IPS-11a (cell line): Measurements from ENCODE around the gene RBM47.

Experiments used
- H3K4me3 ChIP-seq: one replicate; pipeline ENCODE4 v1.5.1; 2013; ENCODE audit warnings: low read depth, low read length, control low read depth

Gene RBM47

DNA sequence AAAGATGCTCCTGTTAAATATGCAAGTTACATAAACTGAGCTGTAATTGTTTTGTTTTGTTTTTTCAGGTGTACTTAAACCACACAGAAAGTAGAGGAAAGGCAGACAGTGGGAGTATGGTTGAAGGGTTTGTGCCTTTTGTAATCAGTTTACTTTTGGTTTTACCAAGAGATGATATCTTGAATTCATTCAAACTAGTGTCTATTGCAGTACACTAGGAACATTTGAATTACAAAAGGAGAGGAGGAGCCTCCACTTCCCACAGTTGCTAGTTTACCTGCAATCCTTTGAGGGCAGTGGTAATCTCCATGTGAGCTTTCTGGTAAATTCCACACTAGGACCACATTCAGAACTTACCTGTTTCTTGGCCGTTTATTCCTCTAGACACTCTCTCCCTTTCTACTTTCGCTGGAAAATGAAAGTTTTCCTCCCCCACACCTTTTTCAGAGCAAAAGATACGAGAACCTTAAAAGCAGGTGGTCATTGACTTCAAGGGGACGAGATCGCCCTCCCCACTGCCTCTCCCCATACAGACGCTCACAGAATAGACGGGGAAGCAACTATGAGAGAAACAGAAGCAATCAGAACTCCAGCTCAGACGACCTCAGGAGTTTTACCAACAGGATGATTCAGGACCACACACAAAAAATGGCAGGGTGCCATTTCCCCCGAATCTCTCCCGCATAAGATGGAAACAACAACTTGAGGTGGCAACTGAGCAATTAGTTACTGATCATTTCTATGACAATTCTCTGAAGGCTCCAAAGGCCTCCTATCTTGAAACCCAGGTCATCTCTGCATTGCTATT is 3.3 kb downstream of the RBM47 start:
- no peak overlapping the region for H3K4me3 ChIP-seq

DNA sequence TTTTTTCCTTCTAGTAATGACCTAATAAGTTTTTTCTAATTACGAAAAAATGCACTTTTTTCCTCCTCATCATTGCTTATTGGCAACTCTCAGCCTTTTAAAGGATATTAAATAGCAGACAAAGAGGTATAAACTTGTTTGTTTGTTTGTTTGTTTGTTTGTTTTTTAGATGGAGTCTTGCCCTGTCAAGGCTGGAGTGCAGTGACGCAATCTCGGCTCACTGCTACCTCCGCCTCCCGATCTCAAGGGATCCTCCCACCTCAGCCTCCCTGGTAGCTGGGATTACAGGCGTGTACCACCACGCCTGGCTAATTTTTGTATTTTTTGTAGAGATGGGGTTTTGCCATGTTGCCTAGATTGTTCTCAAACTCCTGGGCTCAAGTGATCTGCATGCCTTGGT is 6.0 kb downstream of the RBM47 start:
- H3K4me3 ChIP-seq, result no peak overlapping the region

- no peak overlapping the region for H3K4me3 ChIP-seq
Measured at GRCh38 chr4:40622913-40623312, 6.8 kb downstream of the RBM47 start.

DNA sequence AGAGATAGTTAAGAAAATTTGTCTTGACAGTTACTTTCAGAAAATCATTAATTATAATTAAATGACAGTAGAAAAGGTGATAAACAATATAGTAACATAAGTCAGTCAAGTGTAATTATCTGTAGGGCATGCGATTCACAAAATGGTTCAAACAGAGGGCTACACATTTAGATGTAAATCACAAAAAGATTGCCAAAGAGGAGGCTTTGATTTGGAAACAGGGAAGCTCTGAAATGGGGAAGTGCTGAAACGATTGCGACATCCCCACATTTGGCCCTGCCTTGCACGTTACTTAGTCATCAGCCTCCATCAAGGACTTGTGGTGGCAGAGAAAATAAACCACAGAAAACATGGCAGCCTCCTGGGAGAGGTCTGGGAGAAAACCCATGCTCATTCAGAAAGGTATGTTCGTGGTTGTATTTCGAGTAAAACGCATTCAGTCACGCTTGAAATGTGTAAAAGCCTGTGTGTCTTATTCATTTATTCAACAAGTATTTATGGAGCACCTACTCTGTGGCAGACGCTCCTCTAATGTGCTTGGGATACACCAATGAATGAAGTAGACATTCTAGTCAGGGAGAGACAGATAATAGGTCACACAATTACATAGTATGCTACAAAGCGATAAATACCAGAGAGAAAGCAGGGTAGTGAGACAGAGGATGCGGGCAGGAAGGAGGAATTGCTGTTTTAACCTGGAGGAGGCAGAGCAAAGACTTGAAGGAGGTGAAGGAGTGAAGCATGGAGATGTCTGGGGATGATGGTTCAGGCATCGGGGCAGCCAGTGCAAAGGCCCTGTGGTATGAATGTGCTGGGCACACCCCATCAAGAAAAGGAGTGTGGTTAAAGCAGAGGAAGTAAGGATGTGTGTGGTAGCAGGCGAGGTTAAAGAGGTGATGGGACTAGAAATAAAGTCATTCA is 7.8 kb downstream of the RBM47 start:
- no peak overlapping the region for H3K4me3 ChIP-seq

GRCh38 chr4:40621229-40621591 is 8.5 kb downstream of the RBM47 start:
- H3K4me3 ChIP-seq, result no peak overlapping the region

GRCh38 chr4:40619600-40619999 is 10.1 kb downstream of the RBM47 start:
- H3K4me3 ChIP-seq, result no peak overlapping the region

DNA sequence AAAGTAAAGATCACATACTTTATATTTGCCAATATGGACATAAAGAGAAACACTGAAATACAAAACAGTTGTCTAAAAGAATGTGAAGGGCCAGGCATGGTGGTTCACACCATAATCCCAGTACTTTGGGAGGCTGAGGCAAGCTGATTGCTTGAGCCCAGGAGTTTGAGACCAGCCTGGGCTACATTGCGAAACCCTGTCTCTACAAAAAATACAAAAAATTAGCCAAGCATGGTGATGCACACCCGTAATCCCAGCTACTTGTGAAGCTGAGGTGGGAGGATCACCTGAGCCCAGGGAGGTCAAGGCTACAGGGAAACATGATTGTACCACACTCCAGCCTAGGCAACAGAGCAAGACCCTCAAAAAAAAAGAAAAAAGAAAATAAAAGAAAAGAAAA is 11.8 kb downstream of the RBM47 start:
- H3K4me3 ChIP-seq, result no peak overlapping the region

- no peak overlapping the region for H3K4me3 ChIP-seq
Measured at GRCh38 chr4:40614031-40614430, 15.6 kb downstream of the RBM47 start.

DNA sequence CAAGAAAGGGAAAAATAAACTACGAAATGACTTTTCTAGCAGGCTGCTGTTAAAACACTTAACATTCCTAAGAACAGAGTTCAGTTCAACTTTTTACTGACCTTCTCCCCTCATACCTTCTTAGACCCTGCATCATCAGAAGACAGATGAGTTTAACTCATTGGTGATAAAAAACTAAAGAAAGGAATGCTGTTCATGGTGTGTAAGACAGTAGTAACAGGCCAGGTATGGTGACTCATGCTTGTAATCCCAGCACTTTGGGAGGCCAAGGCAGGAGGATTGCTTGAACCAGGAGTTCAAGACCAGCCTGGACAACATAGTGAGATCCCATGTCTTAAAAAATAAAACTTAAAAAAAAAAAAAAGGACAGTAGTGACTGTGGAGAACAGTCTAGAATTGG is 16.2 kb downstream of the RBM47 start:
- H3K4me3 ChIP-seq, result no peak overlapping the region

DNA sequence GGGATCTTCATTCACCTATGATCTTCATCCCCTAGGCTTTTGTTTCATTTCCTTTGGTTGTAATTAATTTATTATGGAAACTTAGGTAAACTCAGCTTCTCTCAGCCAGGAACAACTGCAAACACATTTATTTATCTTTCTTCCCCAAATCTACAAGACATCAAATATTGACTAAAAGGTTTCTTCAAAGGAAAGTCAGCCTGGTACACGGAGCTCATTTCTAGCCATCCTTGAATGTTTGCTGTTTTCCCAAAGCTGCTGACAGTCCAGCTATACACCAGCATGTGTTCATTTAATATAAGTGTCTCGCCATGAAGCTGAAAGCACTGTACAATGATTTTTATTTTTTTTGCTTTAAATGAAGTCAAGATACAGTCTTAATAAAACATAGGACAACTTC is 16.8 kb downstream of the RBM47 start:
- H3K4me3 ChIP-seq, result no peak overlapping the region

DNA sequence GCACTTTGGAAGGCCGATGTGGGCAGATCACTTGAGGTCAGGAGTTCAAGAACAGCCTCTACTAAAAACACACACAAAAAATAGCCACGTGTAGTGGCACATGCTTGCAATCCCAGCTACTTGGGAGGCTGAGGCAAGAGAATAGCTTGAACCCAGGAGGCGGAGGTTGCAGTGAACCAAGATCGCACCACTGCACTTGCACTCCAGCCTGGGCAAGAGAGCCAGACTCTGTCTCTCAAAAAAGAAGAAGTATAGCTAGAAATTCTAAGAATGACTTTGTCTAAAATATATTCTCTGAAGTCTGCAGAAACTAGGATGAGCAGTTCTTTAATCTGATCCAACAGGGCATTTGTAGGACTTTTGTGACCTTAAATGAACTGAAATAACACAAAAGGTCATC is 17.4 kb downstream of the RBM47 start:
- no peak overlapping the region for H3K4me3 ChIP-seq

GRCh38 chr4:40608628-40609027 is 21.0 kb downstream of the RBM47 start:
- H3K4me3 ChIP-seq, result no peak overlapping the region

DNA sequence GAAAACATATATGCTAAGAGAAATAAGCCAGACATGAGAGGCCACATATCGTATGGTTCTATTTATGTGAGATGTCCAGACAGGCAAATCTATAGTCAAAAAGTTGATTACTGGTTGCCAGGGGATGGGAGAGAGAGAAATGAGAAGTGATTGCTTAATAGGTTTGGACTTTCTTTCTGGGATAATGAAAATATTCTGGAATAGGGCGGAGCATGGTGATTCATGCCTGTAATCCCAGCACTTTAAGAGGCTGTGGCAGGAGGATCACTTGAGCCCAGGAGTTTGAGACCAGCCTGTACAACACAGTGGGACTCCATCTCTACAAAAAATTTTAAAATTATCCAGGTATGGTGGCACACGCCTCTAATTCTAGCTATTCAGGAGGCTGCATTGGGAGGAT is 22.4 kb downstream of the RBM47 start:
- H3K4me3 ChIP-seq, result no peak overlapping the region

DNA sequence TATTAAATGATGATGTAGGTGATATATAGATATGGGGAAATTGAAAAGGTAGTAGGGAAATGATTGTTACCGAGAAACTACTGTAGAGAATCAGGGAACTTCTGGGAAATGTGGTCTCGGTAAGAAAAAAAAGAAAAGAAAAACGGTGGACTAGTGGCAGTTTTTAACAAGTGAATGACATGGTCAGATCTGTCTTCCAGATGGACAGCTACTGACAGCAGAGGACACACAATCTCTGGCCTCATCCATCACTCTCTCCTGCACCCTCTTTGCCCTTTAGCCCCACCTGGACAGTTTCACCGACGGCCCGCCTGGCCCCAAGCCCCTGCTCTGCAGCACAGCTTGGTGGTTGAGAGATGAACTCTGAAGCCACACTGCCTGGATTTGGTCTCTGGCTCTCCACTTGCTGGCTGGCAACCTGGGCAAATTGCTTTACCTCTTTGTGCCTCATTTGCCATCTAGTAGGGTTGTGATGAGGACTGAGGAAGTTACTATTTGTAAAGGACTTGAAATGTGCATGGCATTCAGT is 23.4 kb downstream of the RBM47 start:
- H3K4me3 ChIP-seq, result no peak overlapping the region

DNA sequence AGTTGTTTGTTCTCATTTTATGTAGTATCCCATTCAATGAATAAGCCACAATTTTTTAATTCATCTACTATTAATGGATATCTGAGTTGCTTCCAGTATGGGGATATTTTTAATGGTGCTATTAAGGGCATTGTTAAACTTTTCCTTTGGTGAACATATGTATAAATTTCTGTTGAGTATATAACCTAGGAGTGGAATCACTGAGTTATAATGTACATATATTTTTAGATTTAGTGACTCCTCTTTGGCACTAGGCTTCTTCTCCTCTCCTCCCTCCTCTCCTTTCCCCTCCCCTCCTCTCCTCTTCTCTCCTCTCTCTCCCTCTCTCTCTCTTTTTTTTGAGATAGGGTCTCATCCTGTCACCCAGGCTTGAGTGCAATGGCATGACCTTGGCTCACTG is 26.4 kb downstream of the RBM47 start:
- H3K4me3 ChIP-seq, result no peak overlapping the region

- H3K4me3 ChIP-seq, result no peak overlapping the region
Measured at GRCh38 chr4:40601641-40602040, 28.0 kb downstream of the RBM47 start.

GRCh38 chr4:40600850-40601249 is 28.8 kb downstream of the RBM47 start:
- H3K4me3 ChIP-seq, result no peak overlapping the region

DNA sequence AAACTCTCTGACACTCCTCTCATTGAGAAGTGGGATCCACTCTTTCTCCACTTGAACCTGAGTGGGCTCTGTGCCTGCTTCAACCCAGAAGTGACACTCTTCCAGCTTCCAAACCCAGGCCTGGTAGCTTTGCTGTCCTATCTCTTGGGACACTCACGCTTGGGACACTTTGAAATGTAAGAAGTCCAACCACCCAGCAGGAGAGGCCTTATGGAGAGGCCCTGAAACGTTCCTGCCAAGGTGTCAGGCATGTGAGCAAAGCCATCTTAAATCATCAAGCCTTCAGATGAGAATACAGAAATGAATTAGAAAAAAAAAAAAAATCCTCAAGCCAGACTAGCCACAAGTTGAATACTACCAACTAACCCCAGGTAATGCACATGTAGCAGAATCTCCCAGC is 30.2 kb downstream of the RBM47 start:
- no peak overlapping the region for H3K4me3 ChIP-seq

GRCh38 chr4:40596522-40596921 is 33.1 kb downstream of the RBM47 start:
- H3K4me3 ChIP-seq, result no peak overlapping the region

DNA sequence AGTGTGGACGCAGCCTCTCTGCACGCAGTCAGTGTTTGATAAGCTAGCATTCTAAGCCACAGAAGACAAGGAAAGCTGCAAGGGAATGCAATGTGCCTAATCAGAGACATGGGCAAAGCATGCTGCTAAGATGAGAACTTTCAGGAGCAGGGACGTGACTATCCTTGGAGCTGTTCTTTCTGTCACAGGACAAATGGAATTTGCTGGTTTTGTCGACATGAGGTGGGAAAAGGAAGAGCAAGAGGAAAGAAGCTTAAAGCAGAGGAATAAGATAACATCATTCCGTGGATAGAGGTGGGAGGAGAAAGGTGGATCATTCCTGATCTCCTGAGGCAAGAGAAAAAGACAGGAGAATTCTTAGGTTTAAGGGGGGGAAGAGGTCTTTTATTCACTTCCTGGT is 33.7 kb downstream of the RBM47 start:
- H3K4me3 ChIP-seq, result no peak overlapping the region

DNA sequence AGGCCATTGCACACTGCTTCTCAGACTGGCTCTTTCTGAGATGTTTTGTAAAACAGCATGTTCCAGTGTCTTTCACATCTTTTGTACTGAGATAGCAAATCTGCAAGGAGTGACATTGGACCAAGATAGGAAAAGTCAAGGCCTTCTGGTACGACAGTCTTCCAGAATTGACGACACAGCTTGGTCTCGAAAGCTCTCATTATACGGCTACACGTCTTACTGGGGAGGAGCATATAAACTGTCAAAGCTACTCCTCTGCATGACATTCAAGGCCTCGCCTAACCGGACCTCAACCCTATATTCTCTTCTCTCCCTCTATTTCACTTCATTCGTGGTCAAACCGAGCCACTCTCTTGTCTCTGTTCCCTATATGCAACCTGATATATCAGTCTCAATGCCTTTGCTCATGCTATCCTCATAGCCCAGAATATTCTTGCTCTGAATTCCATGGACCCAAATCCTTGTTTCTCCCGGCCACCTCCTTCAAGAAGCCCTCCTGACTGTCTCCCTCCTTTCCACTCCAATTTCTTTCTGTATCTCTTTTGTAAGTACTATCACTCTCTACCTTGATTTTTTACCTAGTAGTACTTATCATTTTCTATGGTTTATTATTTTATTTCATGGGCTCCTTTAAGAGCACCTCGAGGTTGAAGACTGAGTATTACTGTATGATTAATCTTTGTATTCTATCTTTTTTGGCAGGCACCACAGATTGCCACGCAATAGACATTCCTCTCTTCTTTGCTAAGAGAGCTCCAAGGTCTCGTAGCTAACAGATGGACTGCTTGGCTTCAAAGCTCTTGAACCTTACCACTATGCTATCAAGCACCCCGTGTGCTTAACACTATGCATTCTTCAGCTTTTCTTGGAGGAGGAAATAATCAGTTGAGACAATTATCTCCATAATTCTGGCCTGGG is 35.1 kb downstream of the RBM47 start:
- H3K4me3 ChIP-seq, result no peak overlapping the region
